ENCODE measurements around the gene STK25. TPM values are rescaled to one million over a fixed set of nuclear protein-coding genes. Genes with fewer than 3 reads are reported as not detected.

Gene STK25
- total RNA-seq, 1 experiment from 2014 or later = 316 TPM

DNA sequence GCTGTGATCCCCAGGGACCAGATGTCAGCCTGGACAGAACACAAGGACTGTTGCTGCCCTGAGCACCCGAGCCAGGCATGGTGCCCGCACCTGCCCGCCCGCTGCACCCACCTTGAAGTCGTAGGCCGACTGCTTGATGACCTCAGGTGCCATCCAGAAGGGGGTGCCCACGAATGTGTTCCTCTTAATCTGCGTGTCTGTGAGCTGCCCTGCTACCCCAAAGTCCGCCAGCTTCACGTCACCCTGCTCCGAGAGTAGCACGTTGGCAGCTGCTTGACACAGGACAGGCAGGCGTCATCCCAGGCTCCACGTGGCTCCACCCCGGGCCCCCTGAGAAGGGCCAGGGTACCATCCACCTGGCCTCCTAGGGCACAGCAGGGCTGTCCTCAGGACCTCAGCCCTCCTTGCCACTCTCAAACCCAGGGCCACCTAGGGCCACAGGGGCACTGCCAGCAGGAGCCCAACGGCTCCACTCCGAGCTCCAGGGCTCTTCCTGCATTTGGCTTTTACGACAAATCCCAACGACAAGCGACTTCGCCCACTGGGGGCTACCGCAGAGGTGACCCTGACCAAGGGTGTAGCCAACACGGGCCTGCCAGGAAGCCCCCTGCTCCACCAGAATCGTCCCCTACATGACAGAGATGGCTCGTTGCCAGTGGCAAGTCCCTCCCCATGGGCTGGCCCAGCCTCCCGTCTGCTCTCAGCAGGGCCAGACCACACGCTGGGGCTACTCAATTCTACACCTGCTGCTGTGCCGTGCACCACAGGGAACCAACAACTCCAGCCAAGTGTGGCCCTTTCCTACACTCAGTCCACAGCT lies 9.0 kb downstream of the STK25 start:
- no peak overlapping the region for H3K27ac ChIP-seq

DNA sequence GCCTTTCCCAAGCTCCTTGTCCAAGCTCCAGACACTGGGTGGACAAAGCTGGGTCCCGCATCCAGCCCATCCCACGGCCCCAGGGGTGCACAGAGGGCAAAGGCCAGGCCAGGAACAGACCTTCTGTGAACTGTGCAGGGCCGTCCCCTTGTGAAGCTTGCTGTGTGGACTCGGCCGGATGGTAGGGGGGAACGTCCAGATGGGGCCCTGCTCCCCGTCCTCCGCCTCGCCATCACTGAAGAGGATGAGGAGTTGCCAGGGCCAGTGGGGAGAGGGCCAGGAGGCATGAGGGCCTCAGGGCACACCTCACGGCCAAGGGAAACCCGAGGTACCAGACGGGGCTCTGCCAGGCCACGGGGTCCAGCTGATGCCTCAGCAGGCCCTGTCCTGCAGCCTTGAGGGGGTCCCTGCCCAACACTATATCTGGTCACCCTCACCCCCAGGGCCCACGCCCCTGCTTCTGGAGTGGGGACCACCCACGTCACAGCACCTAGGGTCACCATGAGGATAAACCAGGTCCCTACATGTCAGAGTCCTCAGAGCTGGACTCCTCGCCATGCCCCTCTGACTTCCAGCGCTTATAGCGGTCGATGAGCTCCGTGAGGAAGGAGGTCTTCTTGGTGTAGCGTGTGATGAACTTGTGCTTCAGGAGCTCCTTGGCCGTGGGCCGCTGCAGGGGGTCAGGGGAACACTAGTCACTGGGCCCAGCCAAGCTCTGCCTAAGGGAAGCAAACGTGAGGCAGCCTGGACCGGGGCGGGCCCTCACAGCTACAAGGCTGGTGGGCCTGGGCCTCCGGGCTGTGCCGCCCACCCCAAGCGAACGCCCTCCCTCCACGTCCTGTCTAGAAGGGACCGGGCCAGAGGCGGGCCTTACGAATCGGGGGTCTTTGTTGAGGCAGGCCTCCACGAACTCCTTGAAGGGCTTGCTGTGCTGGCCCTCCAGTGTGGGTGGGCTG lies 10.0 kb downstream of the STK25 start:
- Histone ChIP-seq H3K27ac (no peak overlapping the region), H3K27me3 (replicated peaks) (no peaks in the 10 kb centered on the region), H3K4me3 (no peak overlapping the region), H3K4me1 (replicated peaks) (no peaks in the 10 kb centered on the region), H3K36me3 (peaks cover 97% of the 10 kb centered on the region), H3K9me3 (replicated peaks) (no peaks in the 10 kb centered on the region)
- no peak for DNase-seq (ENCODE audit: low read depth in 1 of 2, low spot score in 2 of 2)

More for the DNA sequence above, 9.0 kb downstream of the STK25 start:
- Histone ChIP-seq H3K4me3 (no peak overlapping the region), H3K36me3 (peaks cover 95% of the 10 kb centered on the region), H3K9me3 (replicated peaks) (no peaks in the 10 kb centered on the region), H3K27me3 (replicated peaks) (no peaks in the 10 kb centered on the region), H3K4me1 (replicated peaks) (no peaks in the 10 kb centered on the region)
- no peak for DNase-seq (ENCODE audit: low read depth in 1 of 2, low spot score in 2 of 2)

- Histone ChIP-seq H3K4me1 (replicated peaks) (no peaks in the 10 kb centered on the region), H3K4me3 (no peak overlapping the region), H3K27me3 (replicated peaks) (no peaks in the 10 kb centered on the region), H3K9me3 (replicated peaks) (no peaks in the 10 kb centered on the region), H3K36me3 (peaks cover 99% of the 10 kb centered on the region), H3K27ac (no peak overlapping the region)
- no peak for DNase-seq (ENCODE audit: low read depth in 1 of 2, low spot score in 2 of 2)
Observed at GRCh38 chr2:241496904-241497877, 11.2 kb downstream of the STK25 start.

DNA sequence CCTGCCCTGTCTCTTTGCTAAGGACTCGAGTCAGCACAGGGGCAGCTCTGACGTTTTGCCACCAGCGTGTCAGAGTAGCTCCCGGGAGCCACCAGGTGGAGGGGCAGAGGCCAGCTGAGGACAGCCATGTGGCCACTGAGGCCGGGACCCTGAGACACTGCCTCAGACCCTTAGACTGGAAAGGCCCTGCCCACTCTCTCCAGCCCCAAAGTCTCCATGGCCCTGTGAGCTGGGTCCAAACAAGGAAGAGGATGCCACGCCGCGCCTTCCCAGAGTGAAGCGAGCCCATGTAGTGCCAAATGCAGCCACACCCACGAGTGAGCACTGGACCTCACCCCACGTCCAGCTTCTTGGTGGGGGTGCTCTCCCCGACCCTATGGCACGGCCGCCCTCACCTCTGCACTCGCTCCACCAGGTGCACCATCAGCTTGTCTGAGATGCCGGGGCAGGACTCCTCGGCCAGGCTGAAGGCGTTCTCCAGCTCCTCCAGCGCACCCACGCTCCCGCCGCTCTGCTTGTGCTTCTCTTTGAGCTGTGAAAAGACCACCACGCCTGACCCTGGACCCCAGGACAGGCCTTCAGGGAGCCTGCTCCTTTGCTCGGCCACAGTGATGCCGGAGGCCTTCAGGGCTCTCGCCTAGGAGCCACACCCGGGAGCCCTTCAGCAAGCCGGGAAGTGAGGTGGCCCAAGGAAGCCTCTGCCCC lies 12.2 kb downstream of the STK25 start:
- Histone ChIP-seq H3K9me3 (replicated peaks) (no peaks in the 10 kb centered on the region), H3K4me3 (no peak overlapping the region), H3K4me1 (replicated peaks) (no peaks in the 10 kb centered on the region), H3K27ac (no peak overlapping the region), H3K36me3 (peaks cover 99% of the 10 kb centered on the region), H3K27me3 (replicated peaks) (no peaks in the 10 kb centered on the region)
- no peak for DNase-seq (ENCODE audit: low read depth in 1 of 2, low spot score in 2 of 2)

DNA sequence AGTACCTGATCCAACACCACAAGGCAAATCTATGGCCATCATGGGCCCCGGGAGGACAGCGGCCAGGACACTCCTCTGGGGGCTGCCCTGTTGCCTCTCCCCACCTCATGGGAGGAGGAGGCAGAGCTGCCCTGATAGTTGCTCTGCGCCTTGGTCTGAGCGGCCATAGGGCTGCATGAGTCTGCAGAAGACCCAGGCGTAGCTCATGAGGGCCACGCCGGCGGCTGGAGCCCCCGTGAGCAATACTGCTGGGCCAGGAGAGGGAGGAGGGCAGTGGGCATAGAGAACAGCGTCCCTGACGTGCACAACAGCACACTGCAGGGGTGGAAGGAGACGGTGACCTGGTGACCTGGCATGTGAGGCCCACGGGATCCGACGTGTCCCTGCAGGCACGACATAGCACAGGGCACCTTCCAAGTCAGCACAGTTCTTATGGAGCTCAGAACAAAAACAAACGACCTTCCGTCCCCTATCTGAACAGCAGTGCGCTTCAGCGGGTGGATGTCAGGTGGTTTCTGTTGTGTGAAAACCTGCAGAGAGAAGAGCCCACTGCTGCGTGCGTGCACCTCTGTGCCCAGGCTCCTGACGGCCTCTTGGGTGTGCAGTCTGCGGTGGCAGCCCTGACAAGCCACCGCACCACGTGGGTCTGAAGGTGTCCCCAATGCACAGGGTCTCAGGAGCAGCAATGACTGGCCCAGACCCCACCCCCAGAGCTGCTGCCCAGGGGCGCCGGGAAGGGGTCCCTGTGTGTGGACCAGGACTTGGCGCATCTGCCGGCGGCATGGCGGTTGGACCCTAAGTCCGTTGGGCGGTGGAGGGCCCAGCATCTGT lies 13.0 kb downstream of the STK25 start:
- no peak for DNase-seq (ENCODE audit: low read depth in 1 of 2, low spot score in 2 of 2)
- Histone ChIP-seq H3K36me3 (peaks cover 98% of the 10 kb centered on the region), H3K27ac (no peak overlapping the region), H3K4me3 (no peak overlapping the region), H3K27me3 (replicated peaks) (no peaks in the 10 kb centered on the region), H3K9me3 (replicated peaks) (no peaks in the 10 kb centered on the region), H3K4me1 (replicated peaks) (no peaks in the 10 kb centered on the region)

DNA sequence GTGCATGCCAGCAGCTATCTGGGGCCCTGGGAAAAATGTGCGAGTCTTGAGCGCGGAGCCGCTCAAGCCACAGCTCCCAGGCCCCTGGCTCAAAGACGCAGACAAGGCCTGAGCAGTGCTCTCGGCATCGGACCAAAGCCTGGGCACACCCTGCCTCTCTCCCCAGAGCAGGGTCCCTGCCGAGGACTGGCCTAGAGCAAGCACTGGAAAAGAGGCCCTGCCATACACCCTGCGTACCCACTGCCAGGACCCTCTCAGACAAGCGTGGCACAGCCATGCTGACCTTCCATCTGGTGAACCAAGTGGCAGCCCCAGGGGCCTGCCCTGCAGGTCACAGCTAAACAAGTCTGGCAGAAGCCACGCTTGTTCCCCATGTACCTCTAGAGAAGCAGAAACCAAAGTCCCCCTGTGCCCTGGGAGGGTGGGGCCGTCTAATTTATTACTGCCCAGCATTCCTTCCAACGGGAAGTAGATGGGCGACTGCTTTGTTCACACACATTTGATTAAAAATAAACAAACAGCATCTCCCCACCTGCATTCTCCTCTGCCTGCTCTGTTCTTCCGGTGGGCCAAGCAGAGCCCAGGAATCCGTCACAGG lies 14.0 kb downstream of the STK25 start:
- no peaks in the 10 kb centered on the region for H3K27me3 ChIP-seq (replicated peaks)
- H3K4me1 ChIP-seq (replicated peaks) = no peaks in the 10 kb centered on the region
- peaks cover 97% of the 10 kb centered on the region for H3K36me3 ChIP-seq
- H3K9me3 ChIP-seq (replicated peaks) = no peaks in the 10 kb centered on the region
- H3K4me3 ChIP-seq = no peak overlapping the region
- no peak for DNase-seq (ENCODE audit: low read depth in 1 of 2, low spot score in 2 of 2)
- no peak overlapping the region for H3K27ac ChIP-seq

GRCh38 chr2:241493092-241493491 lies 15.3 kb downstream of the STK25 start:
- no peaks in the 10 kb centered on the region for H3K4me1 ChIP-seq (replicated peaks)
- H3K9me3 ChIP-seq (replicated peaks) = no peaks in the 10 kb centered on the region
- H3K27ac ChIP-seq = no peak overlapping the region
- H3K36me3 ChIP-seq = peaks cover 84% of the 10 kb centered on the region
- no peak for DNase-seq (ENCODE audit: low read depth in 1 of 2, low spot score in 2 of 2)
- H3K27me3 ChIP-seq (replicated peaks) = no peaks in the 10 kb centered on the region
- no peak overlapping the region for H3K4me3 ChIP-seq

DNA sequence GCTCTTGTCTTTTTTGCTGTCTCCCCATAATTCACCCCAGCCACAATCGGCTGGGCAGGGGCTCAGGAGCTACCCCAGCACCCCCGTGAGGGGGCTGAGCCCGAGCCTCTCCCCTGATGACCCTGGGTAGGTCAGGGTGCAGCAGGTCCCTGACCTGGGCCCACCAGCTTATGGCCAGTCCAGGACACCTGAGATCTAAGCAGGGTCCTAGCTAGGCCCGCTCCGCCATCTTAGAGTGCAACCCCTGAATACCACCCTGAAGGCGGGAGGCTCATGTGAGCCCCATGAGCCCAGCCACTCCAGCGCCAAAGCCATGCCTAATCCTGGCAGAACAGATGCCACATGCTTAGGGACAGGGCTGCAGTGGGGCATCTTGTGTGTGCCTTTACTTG lies 16.2 kb downstream of the STK25 start:
- H3K9me3 ChIP-seq (replicated peaks) = no peaks in the 10 kb centered on the region
- DNase-seq (ENCODE audit: low read depth in 1 of 2, low spot score in 2 of 2) = no peak
- H3K27ac ChIP-seq = no peak overlapping the region
- H3K27me3 ChIP-seq (replicated peaks) = no peaks in the 10 kb centered on the region
- no peaks in the 10 kb centered on the region for H3K4me1 ChIP-seq (replicated peaks)
- peaks cover 78% of the 10 kb centered on the region for H3K36me3 ChIP-seq
- no peak overlapping the region for H3K4me3 ChIP-seq

DNA sequence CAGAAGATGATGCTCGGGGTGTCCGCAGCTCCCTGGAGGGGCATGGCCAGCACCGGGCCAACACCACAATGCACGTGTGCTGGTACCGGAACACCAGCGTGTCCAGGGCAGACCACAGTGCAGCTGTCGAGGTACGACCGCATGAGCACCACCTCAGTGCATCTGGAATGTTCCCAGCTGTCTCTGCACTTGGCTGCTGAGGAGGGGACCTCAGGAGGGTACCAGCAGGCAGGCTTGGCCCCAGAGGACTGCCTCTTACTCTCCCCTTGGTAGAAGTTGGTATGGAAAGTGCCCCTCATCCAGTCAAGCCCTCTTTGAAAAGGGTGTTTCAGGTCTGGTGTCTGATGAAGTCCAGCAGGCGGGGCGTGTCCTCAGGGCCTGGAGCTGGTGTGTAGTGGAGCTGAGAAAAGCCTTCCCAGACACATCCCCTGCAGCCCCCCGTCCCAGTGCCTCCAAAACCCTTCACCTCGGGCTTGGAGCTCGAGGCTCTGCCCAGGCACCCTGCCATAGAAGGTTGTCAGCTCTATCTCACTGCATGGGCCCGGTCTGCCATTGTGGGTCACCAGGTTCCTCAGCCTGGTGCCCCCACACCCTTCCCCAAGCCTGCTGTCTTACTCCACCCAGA lies 16.7 kb downstream of the STK25 start:
- no peak overlapping the region for H3K4me3 ChIP-seq
- no peak for DNase-seq (ENCODE audit: low read depth in 1 of 2, low spot score in 2 of 2)
- H3K4me1 ChIP-seq (replicated peaks) = no peaks in the 10 kb centered on the region
- peaks cover 78% of the 10 kb centered on the region for H3K36me3 ChIP-seq
- H3K9me3 ChIP-seq (replicated peaks) = no peaks in the 10 kb centered on the region
- H3K27me3 ChIP-seq (replicated peaks) = no peaks in the 10 kb centered on the region
- no peak overlapping the region for H3K27ac ChIP-seq

DNA sequence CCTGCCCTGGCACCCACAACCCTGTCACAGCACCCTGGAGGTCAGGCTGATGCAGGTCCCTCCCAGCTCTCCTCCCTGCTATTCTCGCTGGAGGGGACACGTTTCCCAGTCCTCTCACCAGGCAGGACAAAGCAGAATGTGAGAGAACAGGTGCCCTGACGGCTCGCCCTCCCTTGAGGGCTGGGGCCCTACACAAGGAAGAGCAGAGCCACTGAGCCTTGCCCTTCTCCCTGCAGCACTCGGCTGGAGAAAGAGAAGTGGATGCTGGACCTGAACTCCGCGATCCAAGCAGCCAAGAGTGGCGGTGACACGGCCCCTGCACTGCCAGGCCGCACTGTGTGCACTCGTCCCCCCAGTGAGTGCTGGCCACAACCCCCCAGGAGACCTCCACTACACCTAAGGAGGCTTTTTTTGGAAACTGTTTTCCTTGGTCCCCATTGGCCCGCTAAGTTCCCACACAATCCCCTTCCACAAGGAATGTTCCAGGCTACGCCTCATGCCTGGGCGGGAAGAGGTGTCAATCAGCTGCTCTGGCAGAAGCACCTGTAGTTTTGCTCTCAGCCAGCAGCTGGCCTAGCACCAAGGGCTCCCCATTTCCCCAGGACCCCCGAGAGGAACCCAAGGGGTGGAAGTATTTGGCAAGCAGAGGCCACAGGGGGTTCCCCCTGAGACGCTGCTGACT lies 17.4 kb downstream of the STK25 start:
- DNase-seq (ENCODE audit: low read depth in 1 of 2, low spot score in 2 of 2) = no peak
- Histone ChIP-seq H3K27ac (no peak overlapping the region), H3K9me3 (replicated peaks) (no peaks in the 10 kb centered on the region), H3K36me3 (peaks cover 73% of the 10 kb centered on the region), H3K4me3 (no peak overlapping the region), H3K27me3 (replicated peaks) (no peaks in the 10 kb centered on the region), H3K4me1 (replicated peaks) (no peaks in the 10 kb centered on the region)

All from SJSA1 (cell line).